Measurements from ENCODE around the gene ECE2.

- TF ChIP-seq CTCF (IDR thresholded peaks at IDR 0.05) = no peak
- no peak for TF ChIP-seq POLR2A (IDR thresholded peaks at IDR 0.05)
- no peak for TF ChIP-seq EP300 (IDR thresholded peaks at IDR 0.05)
Measured at GRCh38 chr3:184306341-184306972, 30.6 kb downstream of the ECE2 start.

Measured in upper lobe of left lung (tissue), 4 donors.